Mesenteric fat pad (tissue), 1 donor: Measurements from ENCODE around the gene C5orf15. TPM values are rescaled to one million over a fixed set of nuclear protein-coding genes. Genes with fewer than 3 reads are reported as not detected.
"Not testable (repeated sequence)": the region's sequence is repeated elsewhere in the genome, so short reads cannot be mapped to it uniquely, and the experiment has no call there.

Experiments
- DNase-seq: peaks from one replicate; pipeline ENCODE4 v3.0.0-alpha.2; 2020; ENCODE audit warnings: low spot score
- total RNA-seq: library from RNA; stranded (reverse); fragmentation: NEBNext Ultra II Directional; extraction: Animal tissue kit (Norgen Biotek cat#: 25700); gene quantifications from one replicate; pipeline ENCODE4 v1.2.1, GENCODE V29; 2021
- donor health status: DM: yes; HTN: yes; CAD: no.

Gene C5orf15
- total RNA-seq, 1 donor from 2014 or later = 29.7 TPM

DNA sequence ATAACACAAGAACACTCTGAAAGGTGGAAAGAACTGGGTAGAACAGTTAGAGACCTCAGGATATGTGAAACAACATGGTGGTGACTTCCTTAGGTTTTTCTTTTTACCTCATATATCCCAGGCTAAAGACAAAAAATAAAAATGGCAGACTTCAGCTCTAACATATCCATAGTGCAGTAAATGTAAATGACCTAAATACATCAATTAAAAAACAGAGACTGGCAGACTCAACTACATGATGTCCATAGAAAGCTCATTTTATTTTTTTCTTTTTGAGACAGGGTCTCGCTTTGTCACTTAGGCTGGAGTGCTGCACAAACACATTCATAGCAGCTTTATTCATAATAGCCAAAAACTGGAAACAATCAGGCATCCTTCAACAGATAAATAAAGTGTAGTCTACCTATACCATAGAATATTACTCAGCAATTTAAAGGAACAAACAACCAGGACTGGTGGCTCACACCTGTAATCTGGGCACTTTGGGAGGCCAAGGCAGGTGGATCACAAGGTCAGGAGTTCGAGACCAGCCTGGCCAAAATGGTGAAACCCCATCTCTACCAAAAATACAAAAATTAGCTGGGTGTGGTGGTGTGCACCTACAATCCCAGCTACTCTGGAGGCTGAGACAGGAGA lies 4.8 kb downstream of the C5orf15 start:
- DNase-seq = no peak

DNA sequence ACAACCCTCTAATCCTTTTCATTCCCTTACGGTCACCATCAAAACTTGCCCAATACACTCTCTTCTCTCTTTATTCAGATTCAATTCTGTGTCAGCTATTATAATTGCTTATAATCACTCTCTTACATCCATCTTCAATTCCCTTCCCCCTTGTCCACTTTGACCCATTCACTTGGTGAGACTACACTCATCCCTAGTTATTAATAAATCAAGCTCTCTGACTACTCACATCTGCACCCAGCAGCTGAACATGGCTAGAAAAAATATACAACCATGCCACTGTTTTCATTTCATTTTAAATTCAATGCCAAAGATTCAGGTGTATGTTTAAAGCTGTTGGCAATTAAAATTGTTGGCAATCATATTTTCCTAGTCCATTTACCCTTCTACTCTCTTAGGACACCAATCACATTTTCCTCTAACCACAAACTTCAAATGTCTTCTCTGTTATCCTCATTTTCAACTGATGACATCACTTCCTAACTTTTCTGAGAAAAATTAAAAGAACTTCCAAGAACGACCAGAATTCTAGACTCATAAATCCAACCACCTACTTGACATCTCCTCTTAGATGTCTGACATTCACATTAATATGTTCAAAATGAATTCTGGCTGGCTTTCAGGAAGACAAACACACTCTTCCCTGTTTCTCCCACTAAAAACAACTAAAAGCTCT lies 5.5 kb downstream of the C5orf15 start:
- no peak for DNase-seq

DNA sequence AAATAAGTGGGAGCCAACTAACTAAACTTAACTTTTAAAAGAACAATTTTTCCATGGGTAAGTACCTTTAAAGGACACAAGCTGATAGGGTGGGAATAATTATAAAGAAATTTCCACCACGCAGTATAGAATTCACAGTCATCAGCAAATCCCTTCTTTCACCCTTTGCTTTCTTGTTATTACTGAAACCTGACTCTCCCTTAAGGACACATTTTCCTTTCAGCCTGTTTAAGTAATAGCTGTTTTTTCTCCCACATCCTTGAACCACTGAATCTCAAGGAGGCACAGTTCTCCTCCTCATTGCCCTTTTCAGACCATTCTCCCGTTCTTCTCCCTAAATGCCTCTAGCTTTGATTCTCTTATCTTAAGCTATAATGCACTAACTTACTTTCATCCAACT lies 6.3 kb downstream of the C5orf15 start:
- no peak for DNase-seq

DNA sequence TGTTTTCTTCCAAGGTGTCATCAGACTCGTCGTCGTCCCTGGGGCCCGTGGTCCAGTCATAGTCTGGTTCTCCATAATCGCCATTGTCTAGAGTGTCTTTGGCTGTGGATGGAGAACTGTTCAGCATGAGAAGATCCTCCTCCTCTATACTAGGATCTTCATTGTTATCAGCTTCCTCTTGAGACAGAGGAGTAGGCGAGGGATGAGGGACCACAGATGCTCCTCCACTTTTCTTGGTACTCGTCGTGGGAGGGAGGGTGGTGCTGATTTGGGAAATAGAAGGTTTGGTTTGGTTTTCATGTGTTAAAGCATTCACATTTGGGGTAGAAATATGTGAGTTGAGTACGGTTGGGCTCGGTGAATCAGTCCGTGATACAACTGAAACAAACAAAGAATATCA lies 8.8 kb downstream of the C5orf15 start:
- DNase-seq = no peak

DNA sequence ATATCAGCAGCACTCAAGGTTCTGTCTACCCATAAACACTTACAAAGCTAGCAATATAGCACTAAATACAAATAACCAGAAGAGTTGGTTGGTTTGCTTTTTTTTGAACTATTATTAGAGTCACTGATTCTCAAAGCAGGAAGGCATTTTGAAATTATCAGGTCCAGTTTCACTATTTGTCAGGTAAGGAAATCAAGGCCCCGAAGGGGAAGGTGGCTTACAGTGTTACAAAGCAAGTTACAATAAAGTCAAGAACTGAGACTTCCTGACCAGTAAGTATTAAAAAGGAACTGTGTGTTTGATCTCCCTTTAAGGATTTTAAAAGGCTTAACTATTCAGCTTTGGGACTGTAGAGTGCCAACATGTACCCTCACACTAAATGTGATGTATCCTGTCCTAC lies 10.8 kb downstream of the C5orf15 start:
- DNase-seq = no peak

DNA sequence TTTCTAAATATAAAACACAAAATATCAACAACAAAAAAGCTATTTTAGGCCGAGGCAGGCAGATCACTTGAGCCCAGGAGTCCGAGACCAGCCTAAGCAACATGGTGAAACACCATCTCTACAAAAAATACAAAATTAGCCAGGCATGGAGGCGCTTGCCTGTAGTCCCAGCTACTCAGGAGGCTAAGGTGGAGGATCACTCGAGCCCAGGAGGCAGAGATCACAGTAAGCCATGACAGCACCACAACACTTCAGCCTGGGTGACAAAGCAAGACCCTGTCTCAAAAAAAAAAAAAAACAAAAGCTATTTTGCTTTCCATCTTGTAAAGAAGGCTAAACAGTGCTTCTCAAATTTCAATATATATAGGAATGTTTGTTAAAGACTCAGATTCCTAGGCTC lies 11.3 kb downstream of the C5orf15 start:
- no peak for DNase-seq

DNA sequence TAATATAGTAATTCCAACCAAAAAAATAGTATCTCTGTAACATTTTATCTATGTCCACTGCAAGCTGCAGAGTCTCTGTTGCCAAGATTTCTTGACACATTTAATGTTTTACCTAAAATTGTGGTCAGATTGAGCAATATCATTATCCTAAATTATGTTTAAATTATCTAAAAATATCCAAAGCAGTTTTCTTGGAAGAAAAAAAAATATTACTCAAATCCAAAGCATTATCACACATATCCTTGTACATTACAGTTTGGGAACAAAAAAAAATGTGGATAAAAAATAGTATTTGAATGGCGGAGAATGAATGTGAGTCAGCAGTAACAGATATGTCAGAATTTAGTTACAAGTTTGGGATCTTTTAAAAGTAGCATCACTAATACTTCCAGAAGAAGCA lies 12.2 kb downstream of the C5orf15 start:
- not testable (repeated sequence) for DNase-seq

DNA sequence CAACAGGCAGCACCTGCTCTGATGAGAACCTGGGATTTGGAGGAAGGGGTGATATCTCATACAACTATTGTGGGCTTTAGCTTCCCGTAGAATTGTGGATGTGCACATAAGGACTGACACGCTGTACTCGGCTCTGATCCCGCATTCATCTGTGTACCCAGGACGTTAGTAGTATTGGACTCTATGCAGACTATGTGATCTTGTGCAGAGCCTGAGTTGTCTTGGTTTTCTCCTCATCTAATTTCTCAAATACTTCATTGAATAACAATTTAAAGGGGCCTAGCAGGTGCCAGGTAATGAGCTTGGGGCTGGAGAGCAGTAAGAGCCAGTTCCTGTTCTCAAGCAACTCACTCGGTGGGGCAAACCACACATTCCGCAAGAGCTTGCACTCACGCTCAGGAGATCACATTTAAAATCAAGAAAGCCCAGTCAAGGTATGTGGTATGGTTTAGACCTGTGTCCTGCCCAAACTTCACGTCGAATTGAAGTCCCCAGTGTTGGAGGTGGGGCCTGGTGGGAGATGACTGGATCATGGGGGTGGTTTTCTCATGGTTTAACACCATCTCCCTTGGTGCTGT lies 14.8 kb downstream of the C5orf15 start:
- no peak for DNase-seq

DNA sequence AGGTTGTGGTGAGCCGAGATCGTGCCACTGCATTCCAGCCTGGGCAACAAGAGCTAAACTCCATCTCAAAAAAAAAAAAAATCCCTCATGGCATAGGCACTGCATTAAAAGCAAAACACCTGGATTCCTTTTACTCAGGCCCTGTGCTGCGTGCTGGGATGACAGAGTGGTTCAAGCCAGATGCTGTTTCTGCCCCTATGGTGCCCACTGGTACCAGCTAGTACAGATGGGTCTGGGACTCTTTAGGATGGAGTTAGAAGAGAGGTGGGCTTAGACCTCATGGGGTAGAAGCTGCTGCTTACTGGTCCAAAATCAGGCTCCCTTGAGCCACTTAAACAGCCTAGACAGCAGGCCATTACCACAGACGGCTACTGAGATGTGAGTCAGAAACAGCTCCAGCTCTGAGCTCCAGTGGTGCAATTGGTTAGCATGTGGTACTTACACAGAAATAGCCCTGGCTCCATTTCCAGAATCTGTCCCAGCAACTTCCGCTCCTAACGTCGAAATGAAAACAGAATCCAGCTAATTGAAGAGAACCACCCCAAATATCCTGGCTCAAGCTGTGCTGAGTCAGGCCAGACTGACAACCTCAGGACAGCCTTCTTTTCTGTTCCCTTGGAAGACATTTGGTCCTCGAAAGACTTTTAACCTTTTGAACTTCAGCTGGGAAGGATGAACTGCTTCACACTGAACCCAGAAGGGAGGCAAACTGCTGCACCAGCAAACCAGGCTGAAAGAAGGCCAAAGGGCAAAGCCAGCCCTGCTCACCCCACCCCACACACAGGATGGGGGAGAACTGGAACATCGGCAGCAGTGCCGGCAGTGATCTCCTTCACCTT lies 15.5 kb downstream of the C5orf15 start:
- peak; percentile 82 for DNase-seq

DNA sequence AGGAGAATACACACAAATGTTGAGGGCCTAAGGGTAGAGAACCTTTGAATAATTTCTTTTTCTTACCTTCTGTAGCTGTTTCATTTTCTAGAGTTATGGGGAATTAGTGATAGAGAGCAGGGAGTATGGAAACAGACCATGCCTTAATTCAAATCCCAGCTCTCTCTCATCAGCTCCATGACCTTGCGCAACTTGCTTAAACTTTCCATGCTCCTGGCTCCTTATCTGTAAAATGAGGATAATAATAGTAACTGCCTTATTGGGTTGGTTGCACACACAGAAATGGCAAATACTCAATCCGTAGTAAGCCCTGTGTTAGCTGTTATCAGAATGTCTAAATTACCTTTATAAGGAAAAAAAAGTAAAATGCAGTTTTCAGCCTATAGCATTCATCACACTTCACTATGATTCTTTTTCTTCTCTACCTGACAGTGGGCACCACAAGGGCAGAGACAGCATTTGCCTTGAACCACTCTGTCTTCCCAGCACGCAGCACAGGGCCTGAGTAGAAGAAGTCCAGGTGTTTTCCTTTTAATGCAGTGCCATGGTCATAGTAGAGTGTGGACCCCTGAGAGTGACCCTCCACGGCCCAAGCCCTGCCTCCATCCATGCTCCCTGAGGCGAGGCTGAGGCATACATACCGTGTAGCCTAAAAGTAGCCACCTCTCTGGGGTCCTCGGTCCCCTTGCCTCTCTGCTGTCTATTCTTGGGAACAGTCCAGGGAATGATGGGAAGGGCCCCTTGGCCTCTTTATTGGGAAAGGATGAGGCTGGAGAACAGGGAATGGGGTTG lies 17.4 kb downstream of the C5orf15 start:
- DNase-seq = peak; percentile 73

DNA sequence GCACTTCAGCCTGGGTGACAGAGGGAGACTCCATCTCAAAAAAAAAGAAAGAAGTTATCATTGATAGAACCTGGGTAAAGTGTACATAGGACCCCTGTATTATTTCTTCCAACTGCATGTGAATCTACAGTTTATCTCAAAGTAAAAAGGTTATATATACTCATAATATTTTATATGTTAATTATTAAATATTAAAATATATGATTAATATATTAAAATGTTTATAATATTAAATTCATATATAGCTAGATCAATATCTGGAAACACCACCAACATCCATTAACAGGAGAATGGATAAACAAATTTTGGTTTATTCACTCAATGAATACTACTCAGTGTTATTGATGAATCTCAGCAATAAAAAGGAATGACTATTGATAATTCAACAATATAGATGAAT lies 19.7 kb downstream of the C5orf15 start:
- DNase-seq = no peak

DNA sequence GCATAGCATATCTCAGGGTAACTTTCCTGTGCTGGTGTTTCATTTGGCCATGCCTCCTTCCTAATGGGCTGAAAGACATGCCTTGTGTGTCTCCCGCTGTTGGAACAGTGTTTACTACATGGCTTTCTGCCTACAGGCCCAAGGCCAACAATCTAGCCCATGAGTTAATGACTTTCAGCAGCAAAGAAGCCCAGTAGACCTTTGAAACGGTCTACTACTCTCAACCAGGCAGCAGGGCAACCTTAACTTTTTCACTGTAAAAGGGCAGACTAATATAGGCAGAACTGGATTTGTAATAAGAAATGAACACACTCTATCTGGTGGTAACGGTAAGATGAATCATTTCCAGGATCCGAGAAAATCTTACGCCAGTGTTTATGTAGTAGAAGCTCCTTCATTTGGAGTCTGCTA lies 21.0 kb downstream of the C5orf15 start:
- no peak for DNase-seq

DNA sequence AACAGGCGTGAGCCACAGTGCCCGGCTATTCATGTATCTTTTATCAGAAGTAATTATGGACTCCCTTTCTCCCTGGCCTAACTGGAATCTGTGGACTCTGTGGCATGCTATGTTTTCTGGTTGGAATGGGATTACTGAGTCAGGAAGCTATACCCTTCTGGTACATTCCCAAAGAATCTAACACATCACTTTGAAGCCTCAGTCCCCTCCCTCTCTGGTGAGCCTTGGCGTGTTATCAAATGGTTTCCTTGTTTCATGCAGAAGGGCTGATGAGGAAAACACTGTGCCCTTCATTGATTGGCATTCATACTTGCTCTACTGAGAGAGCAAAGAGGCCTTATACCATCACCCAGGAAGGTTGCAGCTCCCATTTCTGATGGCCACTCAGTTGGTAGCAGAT lies 22.9 kb downstream of the C5orf15 start:
- DNase-seq = no peak

DNA sequence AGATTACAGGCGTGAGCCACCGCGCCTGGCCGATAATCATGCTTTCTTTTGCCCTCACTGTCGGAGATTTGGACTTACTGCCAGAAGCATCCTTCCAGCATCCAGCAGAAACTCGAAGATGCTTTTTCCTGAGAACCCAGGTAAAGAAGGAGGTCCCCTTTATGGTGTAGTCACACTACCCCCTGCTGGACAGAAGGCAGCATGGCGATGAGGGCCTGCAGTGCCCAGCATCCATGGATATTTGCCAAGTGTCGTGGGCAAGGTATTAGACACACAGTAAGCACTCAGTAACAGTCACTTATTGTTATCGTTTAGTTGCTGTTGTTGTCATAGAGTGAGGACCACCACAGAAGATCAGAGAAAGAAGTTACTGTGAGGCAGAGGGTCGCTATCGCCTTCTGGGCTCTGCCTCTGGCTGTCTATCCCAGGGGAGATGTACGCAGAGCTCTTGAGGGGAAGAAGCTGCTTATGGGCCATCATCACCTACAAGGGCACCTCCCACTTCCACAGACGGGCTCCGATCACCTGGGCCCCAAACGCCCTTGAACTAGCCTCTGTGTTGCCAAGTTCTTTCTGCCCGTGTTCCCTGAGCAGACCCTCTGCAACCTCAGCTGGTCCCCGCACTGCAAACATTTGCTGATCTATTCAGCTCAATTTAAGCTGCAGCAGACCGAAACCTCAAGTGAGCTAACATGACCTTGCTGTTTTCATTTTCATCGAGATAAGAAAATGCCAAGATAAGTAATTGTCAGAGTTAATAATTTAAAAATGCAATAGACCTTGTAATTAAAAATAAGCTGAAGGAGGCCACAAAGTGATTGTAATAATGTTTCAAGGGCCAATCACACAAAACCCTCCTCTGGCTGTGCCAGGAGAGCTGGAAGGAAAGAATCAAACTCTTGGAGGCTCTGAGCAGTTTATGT lies 23.9 kb downstream of the C5orf15 start:
- peak; percentile 72 for DNase-seq

DNA sequence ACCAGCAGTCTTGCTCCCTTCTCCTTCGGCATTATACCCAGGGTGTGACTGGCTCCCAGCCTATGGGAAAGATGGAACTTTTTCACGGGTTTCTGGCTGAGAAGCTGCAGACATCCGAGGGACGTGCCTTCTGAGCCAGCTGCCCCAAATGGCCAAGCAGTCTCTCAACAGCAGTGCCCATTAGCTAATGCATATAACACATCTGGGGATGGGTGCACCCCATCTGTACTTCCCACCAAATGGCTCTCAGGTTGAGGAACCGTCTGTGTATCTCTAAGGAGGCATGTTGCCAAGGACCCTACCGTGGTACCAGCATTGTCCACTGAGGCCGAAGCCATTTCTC lies 25.0 kb downstream of the C5orf15 start:
- peak; percentile 69 for DNase-seq

DNA sequence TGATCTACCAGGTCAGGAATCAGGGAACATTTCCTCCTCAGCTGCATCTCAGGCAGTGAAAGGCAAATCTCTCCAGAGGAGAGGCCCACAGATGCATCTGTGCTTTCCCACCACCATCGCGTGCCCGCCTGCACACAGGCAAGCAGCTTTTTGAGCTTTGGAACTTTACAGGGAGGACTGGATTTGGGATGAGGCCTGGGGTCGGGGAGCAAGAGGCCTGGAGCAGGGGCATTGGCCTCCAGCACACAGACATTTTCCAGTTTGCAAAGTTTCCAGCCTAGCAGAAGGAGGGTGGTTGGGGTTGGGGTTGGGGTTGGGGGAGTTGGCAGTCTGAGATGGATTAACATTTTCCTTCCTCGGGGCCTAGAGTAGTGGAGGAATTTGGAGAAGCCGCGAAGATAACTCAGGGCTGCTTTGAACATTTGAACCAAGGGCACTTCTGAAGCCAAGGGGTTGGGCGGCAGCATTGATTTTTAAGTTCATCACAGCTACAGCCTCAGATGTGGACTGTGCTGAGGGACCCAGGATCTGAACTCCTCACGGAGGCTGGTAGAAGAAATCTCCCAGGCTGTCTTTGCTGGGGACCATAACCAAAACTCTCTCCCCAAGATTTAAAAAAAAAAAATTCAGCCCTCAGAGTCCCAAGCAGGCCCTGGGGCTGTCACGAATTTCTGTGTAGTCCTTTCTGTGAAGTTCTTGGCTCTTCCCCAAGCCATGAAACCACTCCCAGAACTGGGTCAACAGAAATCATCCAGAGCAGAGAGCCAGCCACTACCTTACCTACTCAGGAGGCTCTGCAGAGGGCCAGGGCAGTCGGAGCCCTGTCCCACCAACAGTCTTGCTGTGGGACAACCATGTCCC lies 25.6 kb downstream of the C5orf15 start:
- DNase-seq = peak; percentile 41

DNA sequence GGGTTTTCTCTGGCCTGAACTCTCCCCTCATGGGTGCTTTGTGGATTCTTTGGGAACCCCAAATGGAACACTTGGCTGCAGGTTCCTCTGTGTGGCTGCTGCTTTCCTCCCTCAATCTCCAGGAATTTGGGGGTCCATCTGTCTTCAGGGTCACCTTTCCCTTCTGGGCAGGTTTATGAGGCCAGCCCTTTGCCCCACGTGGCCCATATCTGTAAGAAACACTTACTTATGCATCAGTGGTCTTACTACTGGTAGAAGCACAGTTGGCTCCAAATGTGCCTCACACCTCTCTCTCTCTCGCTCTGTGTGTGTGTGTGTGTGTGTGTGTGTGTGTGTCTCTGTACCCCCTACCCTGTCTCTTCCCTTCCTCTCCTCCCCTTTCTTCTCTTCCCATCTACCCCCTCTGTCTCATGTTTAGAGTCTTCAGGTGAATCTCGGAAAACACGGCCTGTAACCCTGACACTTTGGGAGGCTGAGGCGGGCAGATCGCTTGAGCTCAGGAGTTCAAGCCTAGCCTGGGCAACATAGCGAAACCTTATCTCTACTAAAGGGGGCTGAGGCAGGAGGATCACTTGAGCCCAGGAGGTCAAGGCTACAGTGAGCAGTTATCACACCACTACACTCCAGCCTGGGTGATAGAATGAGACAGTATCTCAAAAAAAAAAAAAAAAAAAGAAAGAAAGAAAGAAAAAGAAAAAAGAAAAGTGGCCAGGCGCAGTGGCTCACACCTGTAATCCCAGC lies 26.8 kb downstream of the C5orf15 start:
- peak; percentile 37 for DNase-seq

DNA sequence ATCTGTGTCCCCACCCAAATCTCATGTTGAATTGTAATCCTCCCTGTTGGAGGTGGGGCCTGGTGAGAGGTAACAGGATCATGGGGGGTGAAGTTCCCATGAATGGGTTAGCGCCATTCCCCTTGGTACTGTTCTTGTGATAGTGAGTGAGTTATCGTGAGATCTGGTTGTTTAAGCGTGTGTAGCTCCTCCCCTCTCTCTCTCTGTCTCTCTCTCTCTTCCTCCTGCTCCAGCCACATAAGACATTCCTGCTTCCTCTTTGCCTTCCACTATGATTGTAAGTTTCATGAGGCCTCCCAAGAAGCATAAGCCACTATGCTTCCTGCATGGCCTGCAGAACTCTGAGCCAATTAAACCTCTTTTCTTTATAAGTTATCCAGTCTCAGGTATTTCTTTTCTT lies 28.8 kb downstream of the C5orf15 start:
- DNase-seq = peak; percentile 18
